HG02885 (cell line): Measurements from ENCODE around the gene GNAS-AS1.

Experiments used
- ATAC-seq: cut with Tn5 transposase; IDR thresholded peaks from one replicate; pipeline ENCODE4 v1.9.1; 2021; ENCODE audit warnings: mild to moderate bottlenecking; ENCODE audit not compliant: unreplicated experiment, poor library complexity

GNAS-AS1 gene

DNA sequence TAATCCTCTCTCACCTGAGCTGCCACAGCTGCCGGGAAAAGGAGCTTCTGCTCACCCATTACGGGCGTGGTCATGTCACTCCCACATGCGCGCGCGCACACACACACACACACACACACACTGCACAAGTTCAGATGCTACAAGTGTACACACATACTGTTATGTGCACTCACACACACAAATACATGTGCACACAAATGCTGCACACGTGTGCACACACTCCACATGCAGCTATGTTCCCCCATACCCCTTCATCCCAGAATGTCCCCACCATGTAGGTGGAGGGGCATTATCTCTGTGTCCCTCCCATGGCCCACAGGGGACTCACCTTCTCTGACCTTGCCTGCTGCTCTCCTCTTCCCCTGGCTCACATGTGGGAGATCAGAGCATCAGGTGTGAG is 37.3 kb downstream of the GNAS-AS1 start:
- ATAC-seq: no peak

- no peak for ATAC-seq
Measured at GRCh38 chr20:58811334-58811733, 39.4 kb downstream of the GNAS-AS1 start.

DNA sequence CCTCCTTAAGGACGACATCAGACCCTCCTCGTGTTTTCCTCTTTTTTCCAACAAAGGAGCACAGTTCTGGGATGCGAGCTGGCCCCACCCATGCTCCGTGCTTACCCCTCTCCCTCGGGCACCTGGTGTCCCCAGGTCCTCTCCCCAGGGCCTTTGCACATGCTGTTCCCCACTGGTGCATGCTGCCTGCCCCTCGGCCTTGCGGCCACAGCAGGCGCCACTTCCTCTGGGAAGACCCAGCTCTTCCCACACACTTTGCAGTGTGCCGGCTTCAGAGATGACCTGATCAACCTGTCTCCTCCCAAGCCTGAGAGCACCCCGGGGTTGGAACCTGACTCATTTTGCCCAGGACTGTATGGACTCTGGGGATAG is 39.8 kb downstream of the GNAS-AS1 start:
- ATAC-seq: no peak

GRCh38 chr20:58810116-58810878 is 40.4 kb downstream of the GNAS-AS1 start:
- ATAC-seq: no peak

DNA sequence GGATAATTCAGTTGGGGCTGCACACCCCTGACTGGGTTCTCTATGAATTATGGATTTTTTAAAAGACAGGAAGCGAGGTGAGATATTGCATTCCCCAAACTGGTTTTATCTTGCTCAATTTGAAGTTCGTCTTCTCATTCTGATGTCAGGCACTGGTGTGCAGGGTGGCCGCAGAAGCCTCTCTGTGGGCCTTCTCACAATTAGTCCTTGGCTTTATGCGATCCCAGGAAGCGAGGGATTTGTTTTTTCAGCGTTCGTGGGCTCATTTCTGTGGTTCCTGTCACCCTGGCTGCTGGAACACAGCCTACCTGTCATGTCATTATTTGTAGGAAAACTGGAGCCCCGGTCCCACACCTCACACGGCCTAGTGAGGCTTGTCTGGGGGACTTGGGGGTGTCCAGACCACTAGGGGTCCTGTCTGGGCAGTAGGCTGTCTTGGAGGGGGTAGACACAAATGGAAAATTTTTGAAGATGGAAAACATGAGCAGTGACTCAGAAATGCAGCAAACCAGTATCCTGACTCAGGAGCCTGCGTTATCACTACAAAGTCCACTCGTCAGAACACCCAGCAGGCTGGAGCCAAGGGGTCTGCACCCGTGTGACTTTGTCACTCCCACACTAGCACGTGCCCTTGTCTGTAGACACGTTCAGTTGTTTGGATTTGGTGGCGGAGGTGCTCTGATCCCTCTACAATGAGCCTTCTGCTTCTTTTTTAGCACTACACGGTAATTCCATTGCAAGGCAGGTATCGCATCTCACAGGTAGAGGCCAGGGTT is 42.2 kb downstream of the GNAS-AS1 start:
- no peak for ATAC-seq

DNA sequence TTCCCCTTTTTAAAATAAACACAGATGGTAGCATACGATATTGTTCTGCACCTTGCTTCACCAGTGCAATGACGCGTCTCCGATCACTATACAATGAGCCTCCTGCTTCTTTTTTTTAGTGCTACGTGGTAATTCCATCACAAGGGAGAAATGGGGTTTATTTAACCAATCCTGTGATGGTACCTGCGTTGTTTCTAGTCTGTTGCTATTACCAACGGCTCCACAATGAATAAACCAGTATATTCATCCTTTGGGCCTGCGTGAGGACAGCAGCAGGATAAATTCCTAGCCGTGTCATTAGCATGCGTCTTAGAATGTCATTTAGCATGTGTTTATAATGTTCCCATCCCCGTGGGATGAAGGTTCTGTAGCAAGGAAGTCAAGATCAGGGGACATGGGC is 42.9 kb downstream of the GNAS-AS1 start:
- no peak for ATAC-seq

GRCh38 chr20:58803533-58803932 is 47.2 kb downstream of the GNAS-AS1 start:
- ATAC-seq: no peak

GRCh38 chr20:58802061-58802460 is 48.6 kb downstream of the GNAS-AS1 start:
- no peak for ATAC-seq

GRCh38 chr20:58800134-58800871 is 50.4 kb downstream of the GNAS-AS1 start:
- ATAC-seq: no peak

DNA sequence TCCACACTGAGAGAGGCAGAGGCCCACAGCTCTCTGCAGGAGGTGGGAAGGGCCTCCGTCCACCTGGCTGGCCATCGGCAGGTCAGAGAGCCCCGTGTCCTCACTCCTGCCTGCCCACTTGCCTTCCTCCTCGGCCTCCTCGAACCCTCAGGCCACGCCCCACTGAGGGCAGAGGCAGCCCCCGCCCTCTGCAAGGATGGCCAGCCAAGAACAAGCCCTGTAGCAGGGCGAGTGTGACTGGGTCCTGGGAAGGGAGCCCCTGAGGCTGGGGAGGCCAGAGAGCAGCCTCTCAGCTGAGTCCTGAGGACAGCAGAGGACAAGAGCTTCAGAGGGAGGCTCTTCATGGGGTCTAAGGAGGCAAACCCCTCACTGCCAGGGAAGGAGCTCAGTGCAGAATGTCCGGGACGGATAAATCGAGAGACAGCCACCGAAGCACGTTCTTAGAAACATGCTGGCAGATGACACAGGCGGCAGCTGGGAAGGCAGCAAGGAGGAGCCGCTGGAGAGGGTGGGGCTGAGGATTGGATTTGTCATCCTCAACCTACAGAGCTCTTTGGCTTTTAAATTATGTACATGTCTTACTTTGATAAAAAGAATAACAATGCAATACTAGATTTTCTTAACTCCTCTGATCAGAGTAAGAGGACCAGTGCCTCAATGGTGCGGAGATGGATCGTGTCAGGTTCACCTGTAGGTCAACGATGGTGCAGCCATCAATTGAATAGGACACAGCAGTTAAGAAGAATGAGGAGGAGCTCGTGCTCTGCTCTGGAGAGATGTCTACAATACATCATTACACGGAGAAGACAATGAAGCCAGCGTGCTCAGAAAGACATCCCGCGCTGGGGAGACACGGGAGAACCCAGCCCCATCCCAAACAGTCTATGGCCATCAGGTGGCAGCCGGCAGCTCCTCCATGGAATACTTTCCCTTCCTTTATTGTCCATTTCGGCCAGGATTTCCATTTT is 53.0 kb downstream of the GNAS-AS1 start:
- no peak for ATAC-seq

- no peak for ATAC-seq
Measured at GRCh38 chr20:58795923-58796245, 54.8 kb downstream of the GNAS-AS1 start.

- ATAC-seq: no peak
Measured at GRCh38 chr20:58795181-58795922, 55.4 kb downstream of the GNAS-AS1 start.

DNA sequence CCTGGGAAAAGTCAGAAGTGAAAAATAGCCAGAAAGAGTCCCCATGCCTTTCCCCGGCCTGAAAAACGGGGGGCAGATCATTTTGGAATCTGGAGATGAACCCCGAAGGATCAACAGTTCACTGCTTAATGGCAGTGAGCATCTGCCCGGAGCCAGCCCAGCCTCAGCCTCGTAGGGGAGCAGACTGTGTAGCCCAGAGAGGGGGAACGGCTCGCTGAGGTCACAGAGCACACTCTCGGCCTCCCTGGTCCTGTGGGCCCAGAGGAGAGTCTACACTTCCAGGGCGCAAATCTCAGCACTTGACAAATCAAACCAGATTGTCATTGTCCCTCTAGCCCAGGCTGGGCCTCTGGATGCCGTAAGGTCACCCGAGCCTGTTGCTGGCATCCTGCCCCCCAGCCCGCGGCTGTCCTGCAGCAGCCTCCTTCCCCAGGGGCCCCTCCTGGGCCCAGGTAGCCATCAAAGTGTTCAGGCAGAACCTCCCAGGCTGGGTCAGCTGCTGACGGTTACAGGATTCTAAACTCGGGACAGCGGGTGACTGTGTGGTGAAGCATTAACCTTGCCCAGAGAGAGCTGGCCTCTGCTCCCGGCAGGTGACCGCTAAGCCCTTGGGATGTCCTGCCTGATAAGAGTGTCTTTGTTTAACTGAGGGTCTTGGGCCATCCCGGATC is 56.1 kb downstream of the GNAS-AS1 start:
- no peak for ATAC-seq

DNA sequence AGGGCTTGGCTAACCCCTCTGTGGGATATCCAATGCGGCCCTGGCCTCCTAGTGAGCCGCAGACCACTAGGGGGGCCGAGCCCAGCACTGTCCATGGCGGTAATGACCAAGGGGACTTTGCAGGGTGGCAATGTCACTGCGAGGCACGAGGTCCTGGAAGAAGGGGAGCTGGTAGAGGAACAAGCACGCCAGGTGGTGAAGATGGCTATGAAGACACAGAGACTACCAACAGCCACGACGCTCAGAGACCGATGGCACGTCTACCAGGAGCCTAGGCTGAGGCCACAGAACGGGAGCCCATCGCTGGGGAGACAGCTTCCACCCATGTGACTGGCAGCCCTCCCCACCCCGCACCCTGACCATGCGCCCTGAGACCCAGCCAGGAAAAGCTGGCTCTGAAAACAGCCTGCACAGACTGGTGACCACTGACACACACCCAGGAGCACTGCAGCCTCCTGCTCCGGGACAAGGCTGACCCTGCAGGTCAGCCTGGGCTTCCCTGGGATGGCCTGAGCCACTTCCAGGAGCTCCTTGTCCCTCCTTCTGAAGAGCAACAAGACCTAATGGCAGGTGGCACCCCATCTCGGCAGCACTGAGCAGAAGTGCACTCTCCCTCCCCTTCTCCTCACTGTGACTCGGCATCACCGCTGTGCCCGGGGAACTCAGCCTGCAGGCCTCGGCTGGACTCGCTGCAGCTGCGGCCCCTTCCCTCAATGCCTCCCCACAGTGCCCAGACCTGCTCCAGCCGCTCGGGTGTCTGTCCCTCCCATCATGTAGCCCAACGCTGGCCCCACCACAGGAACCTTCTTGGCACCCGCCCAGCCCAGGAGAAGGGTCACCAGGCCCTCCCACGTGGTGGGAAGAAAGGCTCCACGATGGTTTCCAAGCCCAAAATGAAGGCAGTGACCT is 56.9 kb downstream of the GNAS-AS1 start:
- no peak for ATAC-seq

DNA sequence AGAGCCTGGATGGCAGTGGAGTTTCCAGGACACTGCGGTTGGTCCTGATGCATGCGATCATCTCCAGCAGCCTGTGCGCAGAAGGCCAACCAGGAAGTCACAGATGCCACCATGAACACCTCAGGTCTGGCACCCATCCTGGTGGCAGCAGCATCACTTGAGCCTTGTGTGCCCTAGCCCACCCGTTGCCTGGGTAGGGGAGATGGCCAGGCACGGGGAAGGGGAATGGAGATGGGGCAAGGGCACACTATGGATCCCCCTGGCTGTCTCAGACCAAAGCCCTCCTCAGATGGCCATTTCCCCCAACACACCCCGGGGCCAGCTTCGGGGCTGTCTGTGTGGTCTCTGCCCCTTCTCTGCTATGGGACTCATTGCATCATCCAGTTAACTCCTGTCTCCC is 58.3 kb downstream of the GNAS-AS1 start:
- ATAC-seq: no peak

- ATAC-seq: no peak
Measured at GRCh38 chr20:58791286-58791685, 59.4 kb downstream of the GNAS-AS1 start.

- ATAC-seq: no peak
Measured at GRCh38 chr20:58790454-58790853, 60.2 kb downstream of the GNAS-AS1 start.
